Measurements from ENCODE around the gene UNC13C. TPM values are rescaled to one million over a fixed set of nuclear protein-coding genes. Genes with fewer than 3 reads are reported as not detected.

UNC13C gene
- total RNA-seq, 4 donors from 2014 or later: 0.21 to 16.8 TPM; not detected in 2

- Histone ChIP-seq H3K9me3 (no peaks in the 10 kb centered on the region), H3K4me1 (no peaks in the 10 kb centered on the region), H3K36me3 (no peaks in the 10 kb centered on the region), H3K27ac (no peak overlapping the region), H3K4me3 (no peak overlapping the region), H3K27me3 (no peaks in the 10 kb centered on the region)
- no peak for DNase-seq
- intact Hi-C loops (cut with DNase I; ENCODE audit: low total_unique reads): no loop called here
- no peak for TF ChIP-seq CTCF (IDR thresholded peaks at IDR 0.05)
- no peak for TF ChIP-seq POLR2A (IDR thresholded peaks at IDR 0.05)
Measured at GRCh38 chr15:54660356-54660755, 682.1 kb downstream of the UNC13C start.

DNA sequence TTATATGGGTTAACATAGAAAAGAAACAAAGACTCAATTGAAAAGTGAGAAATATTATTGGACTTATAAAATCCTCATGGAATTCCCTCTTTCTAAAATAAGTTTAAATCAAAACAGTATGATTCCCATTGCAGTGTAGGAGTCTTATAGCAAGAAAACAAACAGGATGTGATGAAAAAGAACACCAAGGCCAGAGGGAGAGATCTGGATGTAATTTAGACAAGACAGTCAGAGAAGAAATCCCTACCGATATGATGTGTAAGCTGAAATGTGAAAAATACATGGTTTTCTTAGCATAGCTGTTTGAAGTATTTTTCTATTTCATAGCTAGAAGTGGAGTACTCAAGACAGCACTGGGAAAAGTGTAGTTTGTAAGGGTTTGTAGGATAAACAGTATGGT is 697.0 kb downstream of the UNC13C start:
- Histone ChIP-seq H3K36me3 (no peaks in the 10 kb centered on the region), H3K9me3 (no peaks in the 10 kb centered on the region), H3K4me3 (no peak overlapping the region), H3K27me3 (no peaks in the 10 kb centered on the region), H3K27ac (no peak overlapping the region), H3K4me1 (no peaks in the 10 kb centered on the region)
- TF ChIP-seq CTCF (IDR thresholded peaks at IDR 0.05): no peak
- no peak for TF ChIP-seq POLR2A (IDR thresholded peaks at IDR 0.05)
- intact Hi-C loops (cut with DNase I; ENCODE audit: low total_unique reads): no loop called here
- DNase-seq: no peak

GRCh38 chr15:54681584-54681983 is 703.3 kb downstream of the UNC13C start:
- Histone ChIP-seq H3K36me3 (no peaks in the 10 kb centered on the region), H3K27me3 (no peaks in the 10 kb centered on the region), H3K9me3 (no peaks in the 10 kb centered on the region), H3K27ac (no peak overlapping the region), H3K4me1 (no peaks in the 10 kb centered on the region), H3K4me3 (no peak overlapping the region)
- TF ChIP-seq CTCF (IDR thresholded peaks at IDR 0.05) (no peak), POLR2A (IDR thresholded peaks at IDR 0.05) (no peak)
- intact Hi-C loops (cut with DNase I; ENCODE audit: low total_unique reads): no loop called here
- DNase-seq: no peak

Other genes with a start within 250 kb of the UNC13C start
- 1 to 10 TPM in 1 of 4 donors, under 1 TPM in 2, not detected in 1; 0.15 to 2.8 (median 0.59) TPM for gene WDR72, start 218.8 kb upstream of the UNC13C start, total RNA-seq